ENCODE data around the gene RREB1.

The RREB1 gene

DNA sequence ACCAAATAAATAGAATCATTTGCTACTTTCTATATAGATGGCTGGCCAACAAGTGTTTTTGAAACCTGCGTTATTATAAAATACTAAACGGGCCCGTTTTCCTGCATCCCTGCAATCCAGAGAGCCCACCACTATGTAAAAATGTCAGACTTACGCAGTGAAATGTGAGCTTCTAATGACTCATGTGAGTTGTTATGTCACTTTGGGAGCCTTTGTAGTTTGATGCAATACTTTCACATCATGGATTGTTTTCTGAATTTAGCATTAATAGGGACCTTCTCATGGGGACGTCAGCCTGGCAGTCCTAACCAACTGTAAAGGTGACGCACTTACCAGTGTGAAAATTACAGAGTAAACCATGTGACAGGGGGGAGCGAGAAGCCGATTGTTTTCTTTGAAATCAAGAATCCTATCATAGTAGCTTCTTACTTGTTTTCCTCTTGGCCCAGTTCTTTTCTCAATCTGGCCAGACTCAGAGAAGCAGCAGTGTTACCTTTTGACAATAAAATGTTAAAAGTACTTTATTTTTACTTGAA is 130.0 kb downstream of the RREB1 start:
- no peaks in the 10 kb centered on the region for H3K9me3 ChIP-seq (ENCODE audit: control insufficient read depth, insufficient read depth, low read length)
- H3K27ac ChIP-seq (ENCODE audit: low read length) = no peak overlapping the region
- H3K36me3 ChIP-seq (ENCODE audit: control insufficient read depth, insufficient read depth, low read length) = no peaks in the 10 kb centered on the region
- peaks cover 5% of the 10 kb centered on the region; the same call in 1 of the 2 replicates for H3K4me1 ChIP-seq (ENCODE audit: control insufficient read depth, insufficient read depth, low read length)
- H3K4me3 ChIP-seq (ENCODE audit: low read length) = no peak overlapping the region
- H3K27me3 ChIP-seq (ENCODE audit: control insufficient read depth, insufficient read depth, low read length) = no peaks in the 10 kb centered on the region
- no CpG with 5 or more reads among the region's 8 CpGs for WGBS (ENCODE audit: insufficient coverage, insufficient read length)
- no peak for DNase-seq (ENCODE audit: low read depth, low spot score)

DNA sequence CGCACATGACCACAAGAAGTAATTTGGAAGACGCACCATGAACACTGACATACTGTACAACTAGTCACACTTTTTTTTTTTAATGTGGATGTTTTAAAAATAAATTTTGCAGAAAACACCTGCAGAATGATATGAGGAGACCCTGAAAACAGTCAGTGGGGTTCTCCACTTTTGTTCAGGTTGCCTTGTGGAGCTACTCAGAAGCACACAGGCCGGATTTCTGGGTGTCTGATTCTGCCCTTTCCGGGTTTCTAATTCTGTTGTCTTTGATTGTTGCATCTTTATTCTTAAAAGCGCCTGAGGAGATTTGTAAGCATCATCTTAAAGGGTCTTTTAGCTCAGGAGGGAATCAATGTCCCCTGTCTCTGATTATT is 130.8 kb downstream of the RREB1 start:
- no peaks in the 10 kb centered on the region for H3K36me3 ChIP-seq (ENCODE audit: control insufficient read depth, insufficient read depth, low read length)
- H3K27ac ChIP-seq (ENCODE audit: low read length) = no peak overlapping the region
- H3K27me3 ChIP-seq (ENCODE audit: control insufficient read depth, insufficient read depth, low read length) = no peaks in the 10 kb centered on the region
- H3K4me3 ChIP-seq (ENCODE audit: low read length) = no peak overlapping the region
- no peak for DNase-seq (ENCODE audit: low read depth, low spot score)
- WGBS (ENCODE audit: insufficient coverage, insufficient read length) = no CpG with 5 or more reads among the region's 5 CpGs
- peaks cover 9% of the 10 kb centered on the region; the same call in 1 of the 2 replicates for H3K4me1 ChIP-seq (ENCODE audit: control insufficient read depth, insufficient read depth, low read length)
- H3K9me3 ChIP-seq (ENCODE audit: control insufficient read depth, insufficient read depth, low read length) = no peaks in the 10 kb centered on the region

DNA sequence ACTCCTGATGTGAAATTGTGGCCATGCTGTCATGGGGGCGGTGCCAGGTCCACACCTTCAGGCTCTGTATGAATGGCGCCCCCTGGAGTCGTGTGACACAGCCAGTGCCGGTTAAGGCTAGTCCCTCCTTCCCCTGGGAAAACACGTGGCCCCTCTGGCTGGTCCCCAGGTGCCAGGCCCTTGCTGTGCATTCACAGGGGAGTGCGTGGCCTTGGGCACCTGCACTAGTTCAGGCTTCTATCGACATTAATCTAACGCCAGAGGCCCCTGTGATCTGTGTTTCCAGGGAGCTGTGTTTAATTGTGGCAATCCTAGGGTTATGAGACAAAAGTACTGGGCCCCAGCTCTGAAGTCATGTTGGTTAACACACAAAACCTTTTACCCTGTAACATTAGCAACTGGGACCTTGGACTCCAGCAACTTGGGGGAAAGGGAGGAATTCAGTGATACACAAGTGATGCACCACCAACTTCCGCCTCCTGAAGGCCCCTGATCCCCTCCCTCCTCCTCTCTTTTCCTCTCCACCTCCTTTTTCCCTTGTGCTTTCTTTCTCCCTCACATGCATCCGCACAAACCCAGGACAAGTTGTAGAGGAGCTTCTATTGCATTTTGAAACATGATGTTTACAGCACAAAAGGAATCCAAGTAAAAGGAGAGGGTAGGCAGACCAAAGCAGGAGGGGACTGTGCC is 131.3 kb downstream of the RREB1 start:
- no CpG with 5 or more reads among the region's 10 CpGs for WGBS (ENCODE audit: insufficient coverage, insufficient read length)
- H3K27me3 ChIP-seq (ENCODE audit: control insufficient read depth, insufficient read depth, low read length) = no peaks in the 10 kb centered on the region
- DNase-seq (ENCODE audit: low read depth, low spot score) = no peak
- no peaks in the 10 kb centered on the region for H3K9me3 ChIP-seq (ENCODE audit: control insufficient read depth, insufficient read depth, low read length)
- H3K4me3 ChIP-seq (ENCODE audit: low read length) = no peak overlapping the region
- peaks cover 9% of the 10 kb centered on the region; the same call in 1 of the 2 replicates for H3K4me1 ChIP-seq (ENCODE audit: control insufficient read depth, insufficient read depth, low read length)
- no peaks in the 10 kb centered on the region for H3K36me3 ChIP-seq (ENCODE audit: control insufficient read depth, insufficient read depth, low read length)
- H3K27ac ChIP-seq (ENCODE audit: low read length) = no peak overlapping the region

DNA sequence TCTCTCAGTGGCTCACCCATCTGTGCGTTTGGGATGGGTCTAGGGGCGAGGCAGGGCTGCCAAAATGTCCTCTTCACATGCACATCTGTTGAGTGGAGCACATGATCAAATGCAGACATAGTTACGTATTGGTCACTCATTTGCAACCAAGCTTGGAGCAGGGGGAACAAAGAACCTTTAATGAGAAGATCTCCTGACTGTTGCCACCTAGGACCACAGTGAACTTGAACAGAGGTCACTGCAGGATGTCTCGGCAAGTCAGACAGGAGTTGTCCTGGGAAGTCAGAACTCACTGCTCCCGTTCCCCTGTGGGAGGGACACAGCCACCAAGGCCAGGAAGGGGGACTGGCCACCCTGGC is 131.8 kb downstream of the RREB1 start:
- Histone ChIP-seq H3K9me3 (ENCODE audit: control insufficient read depth, insufficient read depth, low read length) (no peaks in the 10 kb centered on the region), H3K4me3 (ENCODE audit: low read length) (no peak overlapping the region), H3K4me1 (ENCODE audit: control insufficient read depth, insufficient read depth, low read length) (peaks cover 9% of the 10 kb centered on the region; the same call in 1 of the 2 replicates), H3K36me3 (ENCODE audit: control insufficient read depth, insufficient read depth, low read length) (no peaks in the 10 kb centered on the region), H3K27me3 (ENCODE audit: control insufficient read depth, insufficient read depth, low read length) (no peaks in the 10 kb centered on the region), H3K27ac (ENCODE audit: low read length) (no peak overlapping the region)
- WGBS (ENCODE audit: insufficient coverage, insufficient read length) = no CpG with 5 or more reads among the region's 5 CpGs
- DNase-seq (ENCODE audit: low read depth, low spot score) = no peak

DNA sequence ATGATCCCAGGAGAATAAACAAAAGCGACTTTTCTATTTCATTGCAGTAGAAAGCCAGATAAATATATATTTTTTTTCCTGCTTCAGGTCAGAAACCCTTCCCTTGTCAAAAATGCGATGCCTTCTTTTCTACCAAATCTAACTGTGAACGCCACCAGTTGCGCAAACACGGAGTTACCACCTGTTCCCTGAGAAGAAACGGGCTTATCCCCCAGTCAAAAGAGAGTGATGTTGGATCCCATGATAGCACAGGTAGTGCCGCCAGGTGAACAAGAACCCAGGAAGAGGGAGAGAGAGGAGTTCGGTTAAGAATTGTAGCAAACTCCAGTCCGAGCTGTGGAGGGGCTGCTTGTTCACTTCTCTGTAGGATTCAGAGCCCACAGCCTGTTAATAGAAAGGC is 132.6 kb downstream of the RREB1 start:
- H3K27ac ChIP-seq (ENCODE audit: low read length) = no peak overlapping the region
- H3K9me3 ChIP-seq (ENCODE audit: control insufficient read depth, insufficient read depth, low read length) = no peaks in the 10 kb centered on the region
- H3K27me3 ChIP-seq (ENCODE audit: control insufficient read depth, insufficient read depth, low read length) = no peaks in the 10 kb centered on the region
- DNase-seq (ENCODE audit: low read depth, low spot score) = no peak
- no peak overlapping the region for H3K4me3 ChIP-seq (ENCODE audit: low read length)
- no CpG with 5 or more reads among the region's 9 CpGs for WGBS (ENCODE audit: insufficient coverage, insufficient read length)
- H3K4me1 ChIP-seq (ENCODE audit: control insufficient read depth, insufficient read depth, low read length) = peaks cover 9% of the 10 kb centered on the region; the same call in 1 of the 2 replicates
- no peaks in the 10 kb centered on the region for H3K36me3 ChIP-seq (ENCODE audit: control insufficient read depth, insufficient read depth, low read length)

DNA sequence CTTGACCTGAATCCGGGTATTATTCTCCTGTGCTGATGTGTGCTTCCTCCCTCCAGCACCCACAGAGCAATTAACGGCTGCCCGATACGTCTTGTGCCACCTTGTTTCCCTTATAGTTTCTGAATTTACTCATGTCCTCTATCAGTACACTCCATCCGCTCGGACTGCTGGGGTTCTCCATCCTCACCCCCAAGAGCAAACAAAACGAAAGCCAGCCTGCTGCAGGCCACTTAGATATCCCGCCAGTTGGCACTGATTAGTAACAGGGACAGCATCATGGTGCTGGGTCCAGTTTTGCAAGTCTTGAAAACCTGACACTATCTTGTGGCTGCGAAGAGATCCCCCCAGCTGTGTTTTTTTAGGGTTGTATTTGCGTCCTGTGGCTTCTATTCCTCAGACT is 133.4 kb downstream of the RREB1 start:
- no peaks in the 10 kb centered on the region for H3K9me3 ChIP-seq (ENCODE audit: control insufficient read depth, insufficient read depth, low read length)
- DNase-seq (ENCODE audit: low read depth, low spot score) = no peak
- no peak overlapping the region for H3K27ac ChIP-seq (ENCODE audit: low read length)
- no peaks in the 10 kb centered on the region for H3K27me3 ChIP-seq (ENCODE audit: control insufficient read depth, insufficient read depth, low read length)
- WGBS (ENCODE audit: insufficient coverage, insufficient read length) = no CpG with 5 or more reads among the region's 10 CpGs
- no peak overlapping the region for H3K4me3 ChIP-seq (ENCODE audit: low read length)
- H3K4me1 ChIP-seq (ENCODE audit: control insufficient read depth, insufficient read depth, low read length) = peaks cover 9% of the 10 kb centered on the region; the same call in 1 of the 2 replicates
- H3K36me3 ChIP-seq (ENCODE audit: control insufficient read depth, insufficient read depth, low read length) = no peaks in the 10 kb centered on the region; the same call in 1 of the 2 replicates

DNA sequence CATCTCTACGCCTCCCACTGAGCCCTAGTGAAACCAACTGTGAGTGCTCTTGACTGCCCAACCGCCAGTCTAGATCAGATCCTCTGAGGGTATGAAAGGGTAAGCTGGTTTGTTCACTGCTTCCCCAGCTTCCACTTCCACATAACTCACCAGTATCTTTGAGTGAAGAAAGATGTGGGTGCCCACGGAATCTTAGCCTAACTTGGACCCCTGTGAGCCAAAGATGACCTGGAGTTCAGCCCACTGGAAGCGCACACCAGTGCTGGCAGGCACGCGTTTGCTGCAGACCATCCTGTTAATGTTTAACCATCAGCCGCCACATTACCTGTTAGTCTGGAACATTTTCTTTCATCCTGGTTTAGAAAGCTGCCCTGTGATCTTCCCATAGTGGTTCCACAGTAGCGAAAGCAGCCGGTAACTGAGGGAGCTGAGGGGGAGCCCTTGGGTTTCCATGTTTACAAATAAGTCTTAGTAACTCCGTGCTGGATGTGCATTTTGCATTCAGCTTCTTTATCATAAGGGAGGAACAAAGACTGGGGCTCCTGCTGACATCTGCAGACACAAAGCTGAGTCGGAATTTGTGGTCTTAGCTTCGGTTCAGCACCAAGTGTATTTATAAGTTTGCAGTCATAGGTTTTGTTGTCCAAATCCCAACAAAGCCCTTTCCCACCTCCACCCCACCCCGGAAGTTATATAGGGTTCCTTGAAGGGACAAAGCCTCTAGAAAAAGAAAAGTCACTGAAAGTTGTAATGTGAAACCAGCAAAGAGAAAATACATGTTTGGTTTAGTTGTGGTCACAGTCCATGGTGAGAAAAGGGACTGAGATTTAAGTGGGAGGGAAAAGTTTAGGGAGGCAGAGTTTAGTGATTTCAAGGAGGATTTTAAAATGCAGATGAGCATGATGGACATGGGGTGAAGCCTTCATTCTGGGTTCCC is 134.2 kb downstream of the RREB1 start:
- no peaks in the 10 kb centered on the region; the same call in 1 of the 2 replicates for H3K36me3 ChIP-seq (ENCODE audit: control insufficient read depth, insufficient read depth, low read length)
- H3K9me3 ChIP-seq (ENCODE audit: control insufficient read depth, insufficient read depth, low read length) = no peaks in the 10 kb centered on the region
- no CpG with 5 or more reads among the region's 13 CpGs for whole genome bisulfite sequencing (ENCODE audit: insufficient coverage, insufficient read length)
- DNase-seq (ENCODE audit: low read depth, low spot score) = no peak
- H3K27me3 ChIP-seq (ENCODE audit: control insufficient read depth, insufficient read depth, low read length) = no peaks in the 10 kb centered on the region
- no peak overlapping the region; the same call in 1 of the 2 replicates for H3K4me3 ChIP-seq (ENCODE audit: low read length)
- H3K4me1 ChIP-seq (ENCODE audit: control insufficient read depth, insufficient read depth, low read length) = peaks cover 9% of the 10 kb centered on the region; the same call in 1 of the 2 replicates
- H3K27ac ChIP-seq (ENCODE audit: low read length) = no peak overlapping the region

DNA sequence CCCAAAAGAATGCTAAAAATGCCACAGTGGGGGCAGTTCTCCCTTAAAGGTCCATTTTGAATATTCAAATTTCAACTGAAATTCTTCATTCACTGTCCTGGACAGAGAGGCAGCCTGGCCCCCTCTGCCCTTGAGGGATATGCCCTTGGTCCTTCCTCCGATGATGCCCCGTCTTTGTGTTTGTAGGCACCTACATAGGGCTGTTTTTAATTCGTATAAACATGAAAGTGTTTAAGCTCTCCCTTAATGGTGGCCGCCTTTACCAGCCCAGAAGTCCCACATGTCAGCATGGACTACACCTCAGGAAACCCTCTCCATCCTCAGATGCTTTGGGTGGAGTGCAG is 135.0 kb downstream of the RREB1 start:
- H3K27me3 ChIP-seq (ENCODE audit: control insufficient read depth, insufficient read depth, low read length) = no peaks in the 10 kb centered on the region
- no CpG with 5 or more reads among the region's 4 CpGs for WGBS (ENCODE audit: insufficient coverage, insufficient read length)
- DNase-seq (ENCODE audit: low read depth, low spot score) = no peak
- peaks cover 9% of the 10 kb centered on the region; the same call in 1 of the 2 replicates for H3K4me1 ChIP-seq (ENCODE audit: control insufficient read depth, insufficient read depth, low read length)
- no peaks in the 10 kb centered on the region for H3K9me3 ChIP-seq (ENCODE audit: control insufficient read depth, insufficient read depth, low read length)
- H3K36me3 ChIP-seq (ENCODE audit: control insufficient read depth, insufficient read depth, low read length) = peaks cover 5% of the 10 kb centered on the region; the same call in 1 of the 2 replicates
- no peak overlapping the region for H3K4me3 ChIP-seq (ENCODE audit: low read length)
- no peak overlapping the region for H3K27ac ChIP-seq (ENCODE audit: low read length)

DNA sequence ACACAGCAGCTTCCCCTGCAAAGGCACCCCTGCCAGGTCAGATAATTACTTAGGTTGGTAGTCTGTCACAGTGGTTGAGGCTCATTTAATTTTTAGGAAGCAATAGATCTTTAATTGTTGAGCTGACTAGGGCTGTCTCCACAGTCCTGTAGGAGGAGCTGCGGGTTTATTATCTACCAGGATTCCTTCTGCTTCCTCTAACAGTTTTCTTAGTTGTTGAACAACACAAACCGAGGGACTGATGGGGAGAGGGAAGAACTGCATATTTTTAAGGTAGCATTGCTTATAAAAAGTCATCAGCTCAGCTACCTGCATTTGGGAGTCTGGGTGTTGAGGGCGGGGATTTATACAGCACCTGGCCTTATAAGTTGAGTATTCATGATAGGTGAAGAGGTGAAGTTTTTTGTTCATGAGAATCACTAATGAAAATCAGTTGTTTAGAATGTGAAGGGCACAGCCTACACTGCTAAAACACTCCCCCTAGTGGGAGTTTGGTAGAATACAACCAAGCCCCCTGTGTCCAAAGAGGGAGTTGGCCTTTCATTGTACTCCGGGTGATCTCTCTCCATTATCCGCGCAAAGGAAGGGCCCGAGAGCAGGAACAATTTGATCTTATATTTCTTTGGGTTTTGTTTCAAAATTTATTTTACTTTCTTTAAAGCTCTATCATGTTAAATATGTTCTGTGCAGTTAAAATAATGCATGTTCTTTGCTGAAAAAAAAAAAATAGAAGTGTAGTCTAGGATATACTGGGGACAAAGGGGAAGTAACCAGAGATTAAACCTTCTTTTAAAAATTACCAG is 135.6 kb downstream of the RREB1 start:
- Histone ChIP-seq H3K27me3 (ENCODE audit: control insufficient read depth, insufficient read depth, low read length) (no peaks in the 10 kb centered on the region), H3K36me3 (ENCODE audit: control insufficient read depth, insufficient read depth, low read length) (peaks cover 6% of the 10 kb centered on the region), H3K4me1 (ENCODE audit: control insufficient read depth, insufficient read depth, low read length) (peaks cover 9% of the 10 kb centered on the region; the same call in 1 of the 2 replicates), H3K4me3 (ENCODE audit: low read length) (no peak overlapping the region), H3K27ac (ENCODE audit: low read length) (no peak overlapping the region), H3K9me3 (ENCODE audit: control insufficient read depth, insufficient read depth, low read length) (no peaks in the 10 kb centered on the region)
- no peak for DNase-seq (ENCODE audit: low read depth, low spot score)
- no CpG with 5 or more reads among the region's 7 CpGs for WGBS (ENCODE audit: insufficient coverage, insufficient read length)
